ENCODE data around the gene IVD.

Gene IVD

GRCh38 chr15:40460404-40460803 lies 54.8 kb downstream of the IVD start:
- Histone ChIP-seq H3K27ac (ENCODE audit: low read depth, low read length) (no peak overlapping the region), H3F3A (ENCODE audit: control insufficient read depth, insufficient read depth) (no peaks in the 10 kb centered on the region), H4K20me1 (ENCODE audit: control insufficient read depth, insufficient read depth, low read depth, low read length) (0 out of 2 replicates have a peak, but pooled peaks cover 3% of the 10 kb centered on the region), H3K27me3 (ENCODE audit: control insufficient read depth, low read length) (no peaks in the 10 kb centered on the region), H3K4me2 (ENCODE audit: low read length) (no peak overlapping the region), H3K36me3 (ENCODE audit: control insufficient read depth, low read length) (peaks cover 15% of the 10 kb centered on the region), H3K9me2 (replicated peaks; ENCODE audit: control insufficient read depth, low read length) (no peaks in the 10 kb centered on the region), H3K9me3 (ENCODE audit: control insufficient read depth, insufficient read depth, low read length) (no peaks in the 10 kb centered on the region), H3K4me3 (ENCODE audit: low read length) (no peak overlapping the region), H3K4me1 (ENCODE audit: control insufficient read depth, low read length) (no peaks in the 10 kb centered on the region), H3K79me2 (ENCODE audit: control insufficient read depth, low read length) (peaks cover 28% of the 10 kb centered on the region)
- TF ChIP-seq CTCF (IDR thresholded peaks at IDR 0.05; ENCODE audit: low read depth, low read length, poor library complexity, severe bottlenecking): no peak
- no peak for TF ChIP-seq EZH2phosphoT487 (IDR thresholded peaks at IDR 0.05; ENCODE audit: borderline replicate concordance, low read length)

- H3K4me1 ChIP-seq (ENCODE audit: control insufficient read depth, low read length): no peaks in the 10 kb centered on the region
- H3K9me2 ChIP-seq (replicated peaks; ENCODE audit: control insufficient read depth, low read length): no peaks in the 10 kb centered on the region
- no peak overlapping the region for H3K27ac ChIP-seq (ENCODE audit: low read depth, low read length)
- no peak overlapping the region for H3K4me3 ChIP-seq (ENCODE audit: low read length)
- H3K27me3 ChIP-seq (ENCODE audit: control insufficient read depth, low read length): no peaks in the 10 kb centered on the region
- peaks cover 15% of the 10 kb centered on the region for H3K36me3 ChIP-seq (ENCODE audit: control insufficient read depth, low read length)
- no peak for TF ChIP-seq CTCF (IDR thresholded peaks at IDR 0.05; ENCODE audit: low read depth, low read length, poor library complexity, severe bottlenecking)
- TF ChIP-seq EZH2phosphoT487 (IDR thresholded peaks at IDR 0.05; ENCODE audit: borderline replicate concordance, low read length): no peak
- H3K79me2 ChIP-seq (ENCODE audit: control insufficient read depth, low read length): peaks cover 13% of the 10 kb centered on the region
- no peaks in the 10 kb centered on the region for H4K20me1 ChIP-seq (ENCODE audit: control insufficient read depth, insufficient read depth, low read depth, low read length)
- no peak overlapping the region for H3K4me2 ChIP-seq (ENCODE audit: low read length)
- H3K9me3 ChIP-seq (ENCODE audit: control insufficient read depth, insufficient read depth, low read length): no peaks in the 10 kb centered on the region
- no peaks in the 10 kb centered on the region for H3F3A ChIP-seq (ENCODE audit: control insufficient read depth, insufficient read depth)
Observed at GRCh38 chr15:40461958-40462357, 56.4 kb downstream of the IVD start.

GRCh38 chr15:40463279-40463678 lies 57.7 kb downstream of the IVD start:
- Histone ChIP-seq H3K27me3 (ENCODE audit: control insufficient read depth, low read length) (no peaks in the 10 kb centered on the region), H3K4me3 (ENCODE audit: low read length) (no peak overlapping the region), H3K4me2 (ENCODE audit: low read length) (no peak overlapping the region), H3K9me3 (ENCODE audit: control insufficient read depth, insufficient read depth, low read length) (no peaks in the 10 kb centered on the region), H3K9me2 (replicated peaks; ENCODE audit: control insufficient read depth, low read length) (no peaks in the 10 kb centered on the region), H3K79me2 (ENCODE audit: control insufficient read depth, low read length) (peaks cover 2% of the 10 kb centered on the region; the same call in 1 of the 2 replicates), H4K20me1 (ENCODE audit: control insufficient read depth, insufficient read depth, low read depth, low read length) (no peaks in the 10 kb centered on the region), H3F3A (ENCODE audit: control insufficient read depth, insufficient read depth) (no peaks in the 10 kb centered on the region; the same call in 1 of the 2 replicates), H3K36me3 (ENCODE audit: control insufficient read depth, low read length) (peaks cover 17% of the 10 kb centered on the region), H3K4me1 (ENCODE audit: control insufficient read depth, low read length) (no peaks in the 10 kb centered on the region), H3K27ac (ENCODE audit: low read depth, low read length) (no peak overlapping the region)
- TF ChIP-seq EZH2phosphoT487 (IDR thresholded peaks at IDR 0.05; ENCODE audit: borderline replicate concordance, low read length): no peak
- no peak for TF ChIP-seq CTCF (IDR thresholded peaks at IDR 0.05; ENCODE audit: low read depth, low read length, poor library complexity, severe bottlenecking)

Data from DOHH2 (cell line).